Nephron (organoid): ENCODE data around the gene ZMIZ1.

Source experiments
- H3K27ac Mint-ChIP-seq, 3 experiments: 2 replicates each; pipeline ENCODE4 v1.8.0; 2020; ENCODE audit warnings: mixed read lengths in 3 of 3, mild to moderate bottlenecking in 2 of 3, moderate library complexity in 1 of 3
- H3K27me3 Mint-ChIP-seq: 2 replicates; pipeline ENCODE4 v1.8.0; 2021; ENCODE audit warnings: low read depth, mild to moderate bottlenecking, moderate library complexity, mixed read lengths
- H3K36me3 Mint-ChIP-seq: 2 replicates; pipeline ENCODE4 v1.8.0; 2020; ENCODE audit warnings: low read depth, mixed read lengths
- H3K4me1 Mint-ChIP-seq: 2 replicates; pipeline ENCODE4 v1.8.0; 2020; ENCODE audit warnings: mixed read lengths
- H3K4me3 Mint-ChIP-seq, 3 experiments: 2 replicates each; pipeline ENCODE4 v1.8.0; 2020; ENCODE audit warnings: mild to moderate bottlenecking in 3 of 3, mixed read lengths in 3 of 3, moderate library complexity in 2 of 3
- H3K9me3 Mint-ChIP-seq: 2 replicates; pipeline ENCODE4 v1.8.0; 2020; ENCODE audit warnings: mixed read lengths
- TF ChIP-seq, protein P1 (sequence below), 3 experiments: fragments of 200-600 bp; sonication (generic); IDR thresholded peaks; one replicate each; pipeline ENCODE4 v1.5.0; 2021; ENCODE audit warnings: antibody characterized with exemption in 3 of 3; ENCODE audit not compliant: unreplicated experiment in 3 of 3

ZMIZ1 gene

GRCh38 chr10:79358811-79359210 is 290.0 kb downstream of the ZMIZ1 start:
- H3K4me3 Mint-ChIP-seq, result no peak overlapping the region
- TF ChIP-seq, protein P1, sequence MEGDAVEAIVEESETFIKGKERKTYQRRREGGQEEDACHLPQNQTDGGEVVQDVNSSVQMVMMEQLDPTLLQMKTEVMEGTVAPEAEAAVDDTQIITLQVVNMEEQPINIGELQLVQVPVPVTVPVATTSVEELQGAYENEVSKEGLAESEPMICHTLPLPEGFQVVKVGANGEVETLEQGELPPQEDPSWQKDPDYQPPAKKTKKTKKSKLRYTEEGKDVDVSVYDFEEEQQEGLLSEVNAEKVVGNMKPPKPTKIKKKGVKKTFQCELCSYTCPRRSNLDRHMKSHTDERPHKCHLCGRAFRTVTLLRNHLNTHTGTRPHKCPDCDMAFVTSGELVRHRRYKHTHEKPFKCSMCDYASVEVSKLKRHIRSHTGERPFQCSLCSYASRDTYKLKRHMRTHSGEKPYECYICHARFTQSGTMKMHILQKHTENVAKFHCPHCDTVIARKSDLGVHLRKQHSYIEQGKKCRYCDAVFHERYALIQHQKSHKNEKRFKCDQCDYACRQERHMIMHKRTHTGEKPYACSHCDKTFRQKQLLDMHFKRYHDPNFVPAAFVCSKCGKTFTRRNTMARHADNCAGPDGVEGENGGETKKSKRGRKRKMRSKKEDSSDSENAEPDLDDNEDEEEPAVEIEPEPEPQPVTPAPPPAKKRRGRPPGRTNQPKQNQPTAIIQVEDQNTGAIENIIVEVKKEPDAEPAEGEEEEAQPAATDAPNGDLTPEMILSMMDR (IDR thresholded peaks at IDR 0.05; ENCODE audit: unreplicated experiment in 3 of 3), result no peak
- H3K27me3 Mint-ChIP-seq, result peaks cover 4% of the 10 kb centered on the region
- H3K9me3 Mint-ChIP-seq, result peaks cover 4% of the 10 kb centered on the region
- H3K27ac Mint-ChIP-seq, result no peak overlapping the region
- peaks cover 35% of the 10 kb centered on the region for H3K36me3 Mint-ChIP-seq
- H3K4me1 Mint-ChIP-seq, result no peaks in the 10 kb centered on the region

GRCh38 chr10:79359816-79360498 is 291.2 kb downstream of the ZMIZ1 start:
- Mint-ChIP-seq H3K27me3 (peaks cover 4% of the 10 kb centered on the region), H3K9me3 (peaks cover 4% of the 10 kb centered on the region), H3K4me3 (no peak overlapping the region), H3K4me1 (no peaks in the 10 kb centered on the region), H3K36me3 (peaks cover 23% of the 10 kb centered on the region), H3K27ac (no peak overlapping the region)
- TF ChIP-seq, protein P1 (IDR thresholded peaks at IDR 0.05; ENCODE audit: unreplicated experiment in 3 of 3), result no peak

GRCh38 chr10:79360499-79361342 is 292.0 kb downstream of the ZMIZ1 start:
- H3K4me3 Mint-ChIP-seq, result no peak overlapping the region
- H3K27me3 Mint-ChIP-seq, result peaks cover 4% of the 10 kb centered on the region
- TF ChIP-seq, protein P1 (IDR thresholded peaks at IDR 0.05; ENCODE audit: unreplicated experiment in 3 of 3), result no peak
- H3K27ac Mint-ChIP-seq, result no peak overlapping the region
- H3K9me3 Mint-ChIP-seq, result no peaks in the 10 kb centered on the region
- peaks cover 16% of the 10 kb centered on the region for H3K36me3 Mint-ChIP-seq
- no peaks in the 10 kb centered on the region for H3K4me1 Mint-ChIP-seq

- peaks cover 4% of the 10 kb centered on the region for H3K27me3 Mint-ChIP-seq
- no peak overlapping the region for H3K4me3 Mint-ChIP-seq
- H3K9me3 Mint-ChIP-seq, result no peaks in the 10 kb centered on the region
- TF ChIP-seq, protein P1 (IDR thresholded peaks at IDR 0.05; ENCODE audit: unreplicated experiment in 3 of 3), result no peak
- no peak overlapping the region for H3K27ac Mint-ChIP-seq
- H3K36me3 Mint-ChIP-seq, result peaks cover 7% of the 10 kb centered on the region
- H3K4me1 Mint-ChIP-seq, result no peaks in the 10 kb centered on the region
Observed at GRCh38 chr10:79361726-79362397, 293.1 kb downstream of the ZMIZ1 start.
